SK-N-SH (cell line): ENCODE data around the gene RASGEF1C. TPM values are rescaled to one million over a fixed set of nuclear protein-coding genes. Genes with fewer than 3 reads are reported as not detected.

Source experiments
- CTCF ChIA-PET: fragments of 300-600, 350-600 bp; formaldehyde crosslinking; extraction: SDS; loops from one replicate; lab custom pipeline; 2021; lab: Yijun Ruan, JAX
- POLR2A ChIA-PET: fragments of 350-600 bp; sonication (Branson Sonifier 250); formaldehyde crosslinking; extraction: SDS; loops from one replicate; lab custom pipeline; 2020; ENCODE audit warnings: antibody characterized with exemption, inconsistent platforms; lab: Yijun Ruan, JAX
- DNase-seq: peaks from one replicate; pipeline ENCODE4 v3.0.0; 2012
- H2AFZ ChIP-seq: fragments of 200-600 bp; sonication (generic); 2 replicates; pipeline ENCODE4 v1.8.1; 2016; ENCODE audit warnings: antibody characterized with exemption, mild to moderate bottlenecking, low read depth
- H3F3A ChIP-seq: fragments of 200-600 bp; sonication (generic); replicated peaks from 2 replicates; pipeline ENCODE3; 2016; ENCODE audit warnings: antibody characterized with exemption, mild to moderate bottlenecking; ENCODE audit not compliant: insufficient read depth
- H3K27ac ChIP-seq, 2 experiments: fragments of 200-500 bp in 1 of 2; fragments of 200-600 bp in 1 of 2; sonication (Bioruptor generic) in 1 of 2; sonication (generic), shearing (Covaris generic) in 1 of 2; 2 replicates each; pipeline versions ENCODE4 v1.5.1 to v1.6.1; 2014 to 2016; ENCODE audit warnings: low read depth in 2 of 2, inconsistent platforms in 1 of 2, low read length in 1 of 2, mild to moderate bottlenecking in 1 of 2, mixed read lengths in 1 of 2
- H3K27me3 ChIP-seq: fragments of 200-600 bp; sonication (generic), shearing (Covaris generic); 2 replicates; pipeline ENCODE4 v1.6.1; 2016; ENCODE audit warnings: mixed run types; ENCODE audit not compliant: insufficient read depth
- H3K36me3 ChIP-seq, 2 experiments: fragments of 200-500 bp in 1 of 2; fragments of 200-600 bp in 1 of 2; sonication (Bioruptor generic) in 1 of 2; sonication (generic) in 1 of 2; replicated peaks in 1 of 2; 2 replicates each; pipeline versions ENCODE3 to v1.5.1; 2014 to 2016; ENCODE audit warnings: low read length in 1 of 2, mild to moderate bottlenecking in 1 of 2; ENCODE audit not compliant: insufficient read depth in 2 of 2, control insufficient read depth in 1 of 2
- H3K4me1 ChIP-seq, 2 experiments: fragments of 200-500 bp in 1 of 2; fragments of 200-600 bp in 1 of 2; sonication (Bioruptor generic) in 1 of 2; sonication (generic), shearing (Covaris generic) in 1 of 2; 2 replicates each; pipeline versions ENCODE4 v1.5.1 to v1.6.1; 2014 to 2016; ENCODE audit warnings: low read depth in 1 of 2, low read length in 1 of 2, mixed run types in 1 of 2; ENCODE audit not compliant: insufficient read depth in 2 of 2, control insufficient read depth in 1 of 2
- H3K4me2 ChIP-seq: fragments of 200-600 bp; sonication (generic), shearing (Covaris generic); 2 replicates; pipeline ENCODE4 v1.6.1; 2017; ENCODE audit warnings: mixed run types
- H3K4me3 ChIP-seq, 2 experiments: fragments of 200-500 bp in 1 of 2; fragments of 200-600 bp in 1 of 2; sonication (Bioruptor generic) in 1 of 2; sonication (generic), shearing (Covaris generic) in 1 of 2; 2 replicates each; pipeline versions ENCODE4 v1.5.1 to v1.8.1; 2014 to 2016; ENCODE audit warnings: low read depth in 2 of 2, inconsistent platforms in 1 of 2, low read length in 1 of 2, mild to moderate bottlenecking in 1 of 2, mixed read lengths in 1 of 2, moderate library complexity in 1 of 2
- H3K79me2 ChIP-seq: fragments of 200-600 bp; sonication (generic); 2 replicates; pipeline ENCODE4 v1.8.1; 2017; ENCODE audit warnings: mild to moderate bottlenecking; ENCODE audit not compliant: insufficient read depth
- H3K9ac ChIP-seq: fragments of 200-600 bp; sonication (generic); 2 replicates; pipeline ENCODE4 v1.6.1; 2017; ENCODE audit warnings: mixed run types
- H3K9me2 ChIP-seq: fragments of 200-600 bp; sonication (generic); 2 replicates; pipeline ENCODE4 v1.6.1; 2017; ENCODE audit warnings: mixed run types
- H3K9me3 ChIP-seq: fragments of 200-600 bp; sonication (generic); 2 replicates; pipeline ENCODE4 v1.6.1; 2017; ENCODE audit warnings: mixed run types, mild to moderate bottlenecking, moderate library complexity
- H4K20me1 ChIP-seq: fragments of 200-600 bp; sonication (generic); 2 replicates; pipeline ENCODE4 v1.6.1; 2017; ENCODE audit warnings: mild to moderate bottlenecking, mixed run types; ENCODE audit not compliant: insufficient read depth
- CHD2 ChIP-seq: fragments of 150-350 bp; IDR thresholded peaks from 2 replicates; pipeline ENCODE4 v1.6.1; 2018; ENCODE audit warnings: low read length; ENCODE audit not compliant: partially characterized antibody
- ELF1 ChIP-seq: IDR thresholded peaks from 2 replicates; pipeline ENCODE4 v1.4.0; 2012
- EP300 ChIP-seq, 2 experiments: IDR thresholded peaks; 2 replicates each; pipeline versions ENCODE4 v1.4.0 to v1.6.1; 2012; ENCODE audit warnings: borderline replicate concordance in 1 of 2, low read depth in 1 of 2, low read length in 1 of 2
- FOXJ3 ChIP-seq: sonication (generic); formaldehyde crosslinking; IDR thresholded peaks from 2 replicates; pipeline ENCODE4 v1.5.1; 2020; ENCODE audit warnings: mild to moderate bottlenecking, missing genetic modification reagents
- FOXM1 ChIP-seq: IDR thresholded peaks from 2 replicates; pipeline ENCODE4 v1.4.0; 2012; ENCODE audit warnings: low read depth, mild to moderate bottlenecking
- GABPA ChIP-seq: IDR thresholded peaks from 2 replicates; pipeline ENCODE4 v1.4.0; 2012; ENCODE audit warnings: low read depth, mild to moderate bottlenecking
- GATA2 ChIP-seq: sonication (generic); formaldehyde crosslinking; IDR thresholded peaks from 2 replicates; pipeline ENCODE4 v1.5.0; 2020; ENCODE audit warnings: mild to moderate bottlenecking, missing genetic modification reagents
- JUND ChIP-seq: IDR thresholded peaks from 2 replicates; pipeline ENCODE4 v1.4.0; 2012
- MXI1 ChIP-seq: IDR thresholded peaks from 2 replicates; pipeline ENCODE4 v1.6.1; 2012; ENCODE audit warnings: mild to moderate bottlenecking, low read depth, low read length, improper control_type of control experiment
- POLR2AphosphoS5 ChIP-seq: IDR thresholded peaks from 2 replicates; pipeline ENCODE4 v1.6.1; 2012; ENCODE audit warnings: low read depth, low read length
- RCOR1 ChIP-seq: fragments of 150-350 bp; IDR thresholded peaks from 2 replicates; pipeline ENCODE4 v1.6.1; 2017; ENCODE audit warnings: antibody characterized with exemption, low read length
- RFX5 ChIP-seq: IDR thresholded peaks from 2 replicates; pipeline ENCODE4 v1.6.1; 2012; ENCODE audit warnings: mild to moderate bottlenecking, improper control_type of control experiment, low read length
- SIN3A ChIP-seq: IDR thresholded peaks from 2 replicates; pipeline ENCODE4 v1.6.1; 2012; ENCODE audit warnings: low read depth, mild to moderate bottlenecking, low read length, moderate library complexity, borderline replicate concordance
- SMC3 ChIP-seq: IDR thresholded peaks from 2 replicates; pipeline ENCODE4 v1.6.1; 2012; ENCODE audit warnings: low read depth, low read length, improper control_type of control experiment
- TAF1 ChIP-seq: IDR thresholded peaks from 2 replicates; pipeline ENCODE4 v1.6.1; 2012; ENCODE audit warnings: low read depth, mild to moderate bottlenecking, low read length, moderate library complexity, borderline replicate concordance
- YY1 ChIP-seq: IDR thresholded peaks from 2 replicates; pipeline ENCODE4 v1.4.0; 2012; ENCODE audit warnings: low read depth, mild to moderate bottlenecking
- WGBS: methylation state at CpG from one replicate; pipeline ENCODE4 v1.1.6; 2017; ENCODE audit warnings: low lambda C conversion rate; 5-methylcytosine and 5-hydroxymethylcytosine counted together
- polyA plus RNA-seq, 3 experiments: library from polyadenylated mRNA; depleted of rRNA; stranded (reverse); fragments of >200 nt; gene quantifications; 2 replicates each; pipeline ENCODE4 v1.2.3, GENCODE V29; 2012
- TF ChIP-seq, protein P1 (sequence below): fragments of 150-350 bp; IDR thresholded peaks from 2 replicates; pipeline ENCODE4 v1.6.1; 2017; ENCODE audit warnings: antibody characterized with exemption, low read length, low read depth, borderline replicate concordance
- TF ChIP-seq, protein P2 (sequence below): fragments of 150-350 bp; IDR thresholded peaks from 2 replicates; pipeline ENCODE4 v1.6.1; 2016; ENCODE audit warnings: mild to moderate bottlenecking, low read depth, low read length
- TF ChIP-seq, protein P3 (sequence below): IDR thresholded peaks from 2 replicates; pipeline ENCODE4 v1.6.1; 2012; ENCODE audit warnings: mild to moderate bottlenecking, low read depth, low read length, moderate library complexity
- TF ChIP-seq, protein P4 (sequence below): IDR thresholded peaks from 2 replicates; pipeline ENCODE4 v1.4.0; 2012; ENCODE audit warnings: low read depth, borderline replicate concordance

RASGEF1C gene
- polyA plus RNA-seq, 1 of the 3 experiments (the other 2 are of a cell fraction) = not detected

DNA sequence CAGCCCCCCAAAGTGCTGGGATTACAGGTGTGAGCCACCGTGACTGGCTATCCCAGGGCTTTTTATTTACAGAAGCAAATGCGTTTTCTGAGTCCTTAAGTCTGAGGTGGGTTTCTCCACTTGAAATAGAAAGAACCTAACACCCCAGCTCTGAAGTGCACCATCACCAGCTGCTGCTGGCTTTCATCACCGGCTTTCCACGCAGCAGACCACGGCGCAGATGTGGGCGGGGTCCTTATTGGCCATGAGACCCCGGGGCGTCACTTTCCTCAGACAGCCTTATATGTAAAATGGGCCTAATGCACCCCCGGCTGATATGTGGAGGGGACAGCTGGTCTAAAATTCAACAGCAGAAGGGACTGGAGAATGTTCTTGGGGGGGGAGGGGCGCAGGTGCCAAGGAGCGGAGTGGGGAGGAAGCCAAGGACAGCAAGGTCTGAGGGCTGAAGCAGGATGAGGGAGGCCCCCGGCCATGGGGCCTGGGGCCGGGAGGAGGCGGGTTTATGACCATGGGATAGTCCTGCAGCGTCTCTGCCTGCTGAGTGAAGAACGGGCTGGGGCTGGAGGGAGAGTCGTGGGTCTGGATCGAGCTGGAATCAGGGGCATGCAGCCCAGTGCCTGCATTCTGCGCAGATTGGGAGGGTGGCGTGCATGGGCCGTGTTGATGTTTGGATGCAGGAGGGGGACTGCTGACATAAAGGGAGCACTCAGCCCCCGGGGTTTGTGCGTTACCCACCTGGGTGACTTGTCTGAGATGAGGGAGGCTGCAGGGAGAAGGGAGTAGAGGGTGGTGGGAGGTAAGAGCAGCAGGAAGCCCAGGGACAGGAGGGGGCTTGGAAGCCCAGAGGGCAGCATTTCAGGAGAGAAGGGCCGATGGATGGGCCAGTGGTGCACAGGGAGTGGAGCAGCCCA lies 30.2 kb downstream of the RASGEF1C start:
- Histone ChIP-seq H3K27ac (no peak overlapping the region), H3K9ac (no peak overlapping the region), H3K79me2 (no peaks in the 10 kb centered on the region), H3K36me3 (no peaks in the 10 kb centered on the region), H3K4me3 (no peak overlapping the region), H3K9me2 (no peaks in the 10 kb centered on the region), H3F3A (no peaks in the 10 kb centered on the region), H3K4me1 (peaks cover 0 to 24% of the 10 kb centered on the region in 2 experiments; a peak in 1 of 4 replicates), H3K4me2 (no peak overlapping the region), H3K9me3 (no peaks in the 10 kb centered on the region), H3K27me3 (no peaks in the 10 kb centered on the region), H4K20me1 (no peaks in the 10 kb centered on the region), H2AFZ (no peak overlapping the region)
- ChIA-PET CTCF (interaction anchor here (1.5 to 2.6 kb wide), 2 partner anchors 17 to 30 kb away, joined by 5 to 16 read pairs; partner anchors contain the start of gene RASGEF1C), POLR2A (no interaction called here)
- TF ChIP-seq SMC3 (no peak), RCOR1 (no peak), SIN3A (no peak), TAF1 (no peak), GABPA (no peak)
- TF ChIP-seq, protein P1, sequence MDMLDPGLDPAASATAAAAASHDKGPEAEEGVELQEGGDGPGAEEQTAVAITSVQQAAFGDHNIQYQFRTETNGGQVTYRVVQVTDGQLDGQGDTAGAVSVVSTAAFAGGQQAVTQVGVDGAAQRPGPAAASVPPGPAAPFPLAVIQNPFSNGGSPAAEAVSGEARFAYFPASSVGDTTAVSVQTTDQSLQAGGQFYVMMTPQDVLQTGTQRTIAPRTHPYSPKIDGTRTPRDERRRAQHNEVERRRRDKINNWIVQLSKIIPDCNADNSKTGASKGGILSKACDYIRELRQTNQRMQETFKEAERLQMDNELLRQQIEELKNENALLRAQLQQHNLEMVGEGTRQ = no peak
- TF ChIP-seq, protein P2, sequence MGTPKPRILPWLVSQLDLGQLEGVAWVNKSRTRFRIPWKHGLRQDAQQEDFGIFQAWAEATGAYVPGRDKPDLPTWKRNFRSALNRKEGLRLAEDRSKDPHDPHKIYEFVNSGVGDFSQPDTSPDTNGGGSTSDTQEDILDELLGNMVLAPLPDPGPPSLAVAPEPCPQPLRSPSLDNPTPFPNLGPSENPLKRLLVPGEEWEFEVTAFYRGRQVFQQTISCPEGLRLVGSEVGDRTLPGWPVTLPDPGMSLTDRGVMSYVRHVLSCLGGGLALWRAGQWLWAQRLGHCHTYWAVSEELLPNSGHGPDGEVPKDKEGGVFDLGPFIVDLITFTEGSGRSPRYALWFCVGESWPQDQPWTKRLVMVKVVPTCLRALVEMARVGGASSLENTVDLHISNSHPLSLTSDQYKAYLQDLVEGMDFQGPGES = no peak
- TF ChIP-seq, protein P3, sequence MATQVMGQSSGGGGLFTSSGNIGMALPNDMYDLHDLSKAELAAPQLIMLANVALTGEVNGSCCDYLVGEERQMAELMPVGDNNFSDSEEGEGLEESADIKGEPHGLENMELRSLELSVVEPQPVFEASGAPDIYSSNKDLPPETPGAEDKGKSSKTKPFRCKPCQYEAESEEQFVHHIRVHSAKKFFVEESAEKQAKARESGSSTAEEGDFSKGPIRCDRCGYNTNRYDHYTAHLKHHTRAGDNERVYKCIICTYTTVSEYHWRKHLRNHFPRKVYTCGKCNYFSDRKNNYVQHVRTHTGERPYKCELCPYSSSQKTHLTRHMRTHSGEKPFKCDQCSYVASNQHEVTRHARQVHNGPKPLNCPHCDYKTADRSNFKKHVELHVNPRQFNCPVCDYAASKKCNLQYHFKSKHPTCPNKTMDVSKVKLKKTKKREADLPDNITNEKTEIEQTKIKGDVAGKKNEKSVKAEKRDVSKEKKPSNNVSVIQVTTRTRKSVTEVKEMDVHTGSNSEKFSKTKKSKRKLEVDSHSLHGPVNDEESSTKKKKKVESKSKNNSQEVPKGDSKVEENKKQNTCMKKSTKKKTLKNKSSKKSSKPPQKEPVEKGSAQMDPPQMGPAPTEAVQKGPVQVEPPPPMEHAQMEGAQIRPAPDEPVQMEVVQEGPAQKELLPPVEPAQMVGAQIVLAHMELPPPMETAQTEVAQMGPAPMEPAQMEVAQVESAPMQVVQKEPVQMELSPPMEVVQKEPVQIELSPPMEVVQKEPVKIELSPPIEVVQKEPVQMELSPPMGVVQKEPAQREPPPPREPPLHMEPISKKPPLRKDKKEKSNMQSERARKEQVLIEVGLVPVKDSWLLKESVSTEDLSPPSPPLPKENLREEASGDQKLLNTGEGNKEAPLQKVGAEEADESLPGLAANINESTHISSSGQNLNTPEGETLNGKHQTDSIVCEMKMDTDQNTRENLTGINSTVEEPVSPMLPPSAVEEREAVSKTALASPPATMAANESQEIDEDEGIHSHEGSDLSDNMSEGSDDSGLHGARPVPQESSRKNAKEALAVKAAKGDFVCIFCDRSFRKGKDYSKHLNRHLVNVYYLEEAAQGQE = no peak
- DNase-seq = no peak
- WGBS = 66% methylated on average over 25 of the region's 25 CpGs

DNA sequence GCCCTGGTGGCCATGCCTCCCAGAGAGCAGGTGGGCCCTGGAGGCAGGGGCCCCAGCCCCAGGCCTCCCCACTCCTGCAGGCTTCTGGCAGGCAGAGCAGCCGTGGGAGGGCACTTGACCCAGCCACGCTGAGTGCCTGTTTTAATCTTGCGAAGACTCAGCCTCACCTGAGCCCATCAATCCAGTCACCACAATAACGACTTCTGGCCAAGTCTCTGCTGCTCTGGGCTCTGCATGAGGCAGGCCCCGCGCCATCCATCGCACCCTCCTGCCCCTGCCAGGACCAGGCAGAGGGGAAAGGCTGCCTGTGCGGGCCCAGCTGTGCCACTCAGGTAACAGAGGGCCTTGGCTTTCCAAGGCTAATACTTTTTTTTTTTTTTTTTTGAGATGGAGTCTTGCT lies 32.8 kb downstream of the RASGEF1C start:
- Histone ChIP-seq H3K9me2 (no peaks in the 10 kb centered on the region), H3K4me2 (no peak overlapping the region), H2AFZ (no peak overlapping the region), H3K4me3 (no peak overlapping the region), H3K4me1 (peaks cover 0 to 38% of the 10 kb centered on the region in 2 experiments; a peak in 1 of 4 replicates), H3K27me3 (no peaks in the 10 kb centered on the region), H3K36me3 (no peaks in the 10 kb centered on the region), H3K79me2 (no peaks in the 10 kb centered on the region), H3K9me3 (no peaks in the 10 kb centered on the region), H3F3A (no peaks in the 10 kb centered on the region), H3K27ac (no peak overlapping the region), H4K20me1 (no peaks in the 10 kb centered on the region), H3K9ac (no peak overlapping the region)
- CTCF ChIA-PET = interaction anchor here (2.6 kb wide), 1 partner anchor 32 kb away, joined by 16 read pairs; the partner anchor contains the start of gene RASGEF1C
- POLR2A ChIA-PET = no interaction called here
- no peak for DNase-seq
- WGBS = 85% methylated on average over 4 of the region's 8 CpGs
- TF ChIP-seq, protein P4, sequence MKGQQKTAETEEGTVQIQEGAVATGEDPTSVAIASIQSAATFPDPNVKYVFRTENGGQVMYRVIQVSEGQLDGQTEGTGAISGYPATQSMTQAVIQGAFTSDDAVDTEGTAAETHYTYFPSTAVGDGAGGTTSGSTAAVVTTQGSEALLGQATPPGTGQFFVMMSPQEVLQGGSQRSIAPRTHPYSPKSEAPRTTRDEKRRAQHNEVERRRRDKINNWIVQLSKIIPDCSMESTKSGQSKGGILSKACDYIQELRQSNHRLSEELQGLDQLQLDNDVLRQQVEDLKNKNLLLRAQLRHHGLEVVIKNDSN = no peak
- TF ChIP-seq POLR2AphosphoS5 (no peak), SMC3 (no peak), FOXJ3 (CRISPR knock-in tag) (no peak), ELF1 (no peak), EP300 (IDR thresholded peaks at IDR 0.05; ENCODE audit: borderline replicate concordance in 1 of 2, low read depth in 1 of 2, low read length in 1 of 2) (no peak), GATA2 (CRISPR knock-in tag) (no peak), CHD2 (no peak), RFX5 (no peak), FOXM1 (no peak), YY1 (no peak), MXI1 (no peak), GABPA (no peak), JUND (no peak)
- TF ChIP-seq, protein P1 = no peak
